AG09319 (cell line): Measurements from ENCODE around the gene BBC3.
A peak's percentile ranks its signal among the peaks of the same experiment; 100 is the strongest.

Source experiments
- DNase-seq: peaks from one replicate; pipeline ENCODE4 v3.0.0-alpha.2; 2010; ENCODE audit warnings: low read depth; ENCODE audit errors: extremely low read depth
- CTCF ChIP-seq: IDR thresholded peaks from 2 replicates; pipeline ENCODE4 v1.5.1; 2011; ENCODE audit warnings: low read depth, mild to moderate bottlenecking, inconsistent platforms, low read length, moderate library complexity

Gene BBC3

GRCh38 chr19:47273313-47274070, 42.5 kb upstream of the BBC3 start:
- peak; percentile 79 for DNase-seq
- TF ChIP-seq CTCF = no peak

- TF ChIP-seq CTCF = no peak
- DNase-seq = no peak
Observed at GRCh38 chr19:47272448-47273312, 41.7 kb upstream of the BBC3 start.

- DNase-seq = no peak
- TF ChIP-seq CTCF = no peak
Observed at GRCh38 chr19:47271949-47272348, 41.0 kb upstream of the BBC3 start.

- no peak for TF ChIP-seq CTCF
- DNase-seq = no peak
Observed at GRCh38 chr19:47270408-47270807, 39.4 kb upstream of the BBC3 start.

- no peak for DNase-seq
- TF ChIP-seq CTCF = no peak
Observed at GRCh38 chr19:47269596-47269995, 38.6 kb upstream of the BBC3 start.

- TF ChIP-seq CTCF = no peak
- no peak for DNase-seq
Observed at GRCh38 chr19:47268028-47268427, 37.0 kb upstream of the BBC3 start.

- DNase-seq = no peak
- no peak for TF ChIP-seq CTCF
Observed at GRCh38 chr19:47267350-47267759, 36.4 kb upstream of the BBC3 start.
